ENCODE results near the gene EPN3. TPM values are rescaled to one million over a fixed set of nuclear protein-coding genes. Genes with fewer than 3 reads are reported as not detected.

Gene EPN3
- total and polyA plus RNA-seq, 2 experiments from 2014 or later = 2.3 to 7.7 TPM

- Histone ChIP-seq H3K27ac (ENCODE audit: low read depth) (no peak overlapping the region), H3K27me3 (ENCODE audit: insufficient read depth) (no peaks in the 10 kb centered on the region), H3F3A (replicated peaks; ENCODE audit: low read depth) (no peaks in the 10 kb centered on the region), H3K4me3 (no peak overlapping the region), H4K20me1 (replicated peaks; ENCODE audit: insufficient read depth) (no peaks in the 10 kb centered on the region), H3K9me2 (ENCODE audit: insufficient read depth) (no peaks in the 10 kb centered on the region), H3K36me3 (ENCODE audit: insufficient read depth) (no peaks in the 10 kb centered on the region), H3K79me2 (replicated peaks; ENCODE audit: insufficient read depth) (no peaks in the 10 kb centered on the region), H2AFZ (no peak overlapping the region), H3K4me2 (no peak overlapping the region), H3K4me1 (ENCODE audit: insufficient read depth) (no peaks in the 10 kb centered on the region)
- H3K4me3 Mint-ChIP-seq = no peak overlapping the region
- no peak for DNase-seq (ENCODE audit: low spot score)
- H3K27ac Mint-ChIP-seq = no peak overlapping the region
- TF ChIP-seq ETS1 (IDR thresholded peaks at IDR 0.05) (no peak), REST (IDR thresholded peaks at IDR 0.05; ENCODE audit: unreplicated experiment) (no peak), JUNB (IDR thresholded peaks at IDR 0.05; ENCODE audit: unreplicated experiment) (no peak), CTCF (conservative IDR thresholded peaks at IDR 0.05; ENCODE audit: low read depth in 2 of 2) (no peak), POLR2AphosphoS5 (IDR thresholded peaks at IDR 0.05; ENCODE audit: low read depth) (no peak), EZH2phosphoT487 (IDR thresholded peaks at IDR 0.05; ENCODE audit: unreplicated experiment) (no peak)
- no peaks in the 10 kb centered on the region for H3K9me3 Mint-ChIP-seq
- H3K36me3 Mint-ChIP-seq (ENCODE audit: low read depth) = peaks cover 31% of the 10 kb centered on the region
- H3K4me1 Mint-ChIP-seq = peaks cover 2% of the 10 kb centered on the region; the same call in 1 of the 3 replicates
- peaks cover 6% of the 10 kb centered on the region for H3K27me3 Mint-ChIP-seq (ENCODE audit: insufficient read depth, low read depth, poor library complexity)
- no peak for ATAC-seq
Observed at GRCh38 chr17:50487213-50488096, 45.1 kb upstream of the EPN3 start.

- Histone ChIP-seq H3K27me3 (ENCODE audit: insufficient read depth) (no peaks in the 10 kb centered on the region), H3K4me1 (ENCODE audit: insufficient read depth) (no peaks in the 10 kb centered on the region), H3K4me2 (no peak overlapping the region), H3F3A (replicated peaks; ENCODE audit: low read depth) (no peaks in the 10 kb centered on the region), H3K36me3 (ENCODE audit: insufficient read depth) (no peaks in the 10 kb centered on the region), H4K20me1 (replicated peaks; ENCODE audit: insufficient read depth) (no peaks in the 10 kb centered on the region), H3K27ac (ENCODE audit: low read depth) (no peak overlapping the region), H3K9me2 (ENCODE audit: insufficient read depth) (no peaks in the 10 kb centered on the region), H3K79me2 (replicated peaks; ENCODE audit: insufficient read depth) (no peaks in the 10 kb centered on the region), H2AFZ (no peak overlapping the region), H3K4me3 (no peak overlapping the region)
- Mint-ChIP-seq H3K4me1 (peaks cover 2% of the 10 kb centered on the region; the same call in 1 of the 3 replicates), H3K9me3 (no peaks in the 10 kb centered on the region), H3K4me3 (no peak overlapping the region), H3K27ac (no peak overlapping the region), H3K27me3 (ENCODE audit: insufficient read depth, low read depth, poor library complexity) (peaks cover 5% of the 10 kb centered on the region), H3K36me3 (ENCODE audit: low read depth) (peaks cover 18% of the 10 kb centered on the region)
- no peak for DNase-seq (ENCODE audit: low spot score)
- ATAC-seq = no peak
- TF ChIP-seq REST (IDR thresholded peaks at IDR 0.05; ENCODE audit: unreplicated experiment) (no peak), ETS1 (IDR thresholded peaks at IDR 0.05) (no peak), EZH2phosphoT487 (IDR thresholded peaks at IDR 0.05; ENCODE audit: unreplicated experiment) (no peak), CREB1 (CRISPR knock-in tag; IDR thresholded peaks at IDR 0.05; ENCODE audit: low read depth) (no peak), ZNF331 (CRISPR knock-in tag; IDR thresholded peaks at IDR 0.05; ENCODE audit: low read depth) (no peak), JUNB (IDR thresholded peaks at IDR 0.05; ENCODE audit: unreplicated experiment) (no peak)
Observed at GRCh38 chr17:50488880-50489279, 43.7 kb upstream of the EPN3 start.
